T-cell (primary cell): ENCODE results near the gene SGTB. TPM values are rescaled to one million over a fixed set of nuclear protein-coding genes. Genes with fewer than 3 reads are reported as not detected.

Experiments used
- ATAC-seq, 4 experiments: fragments of 200-7000 bp in 3 of 4; fragments of 150-1000 bp in 1 of 4; cut with Tn5 transposase; replicated peaks in 1 of 4; 1 replicate in 3 of 4; 2 replicates in 1 of 4; pipeline ENCODE4 v1.10.0; 2021; ENCODE audit warnings: moderate library complexity in 3 of 4, mild to moderate bottlenecking in 2 of 4, moderate number of reproducible peaks in 1 of 4
- CTCF ChIA-PET, 2 donors: fragments of 300-600 bp; sonication (Branson Sonifier 250); formaldehyde crosslinking; loops; one replicate each; lab custom pipeline; 2022; ENCODE audit warnings: antibody characterized with exemption in 2 of 2; lab: Charles Lee
- POLR2A ChIA-PET, 2 donors: fragments of 300-600 bp; sonication (Branson Sonifier 250); formaldehyde crosslinking; loops; one replicate each; lab custom pipeline; 2022; ENCODE audit warnings: antibody characterized with exemption in 2 of 2; lab: Charles Lee
- DNase-seq, 35 experiments: peaks; one replicate each; pipeline versions ENCODE4 v3.0.0 to v3.0.0-alpha.2; 2013 to 2023
- H3K27ac ChIP-seq: one replicate; pipeline ENCODE4 v1.5.1; 2013; ENCODE audit warnings: low read length
- H3K27me3 ChIP-seq, 2 experiments: replicated peaks in 1 of 2; 1 replicate in 1 of 2; 2 replicates in 1 of 2; pipeline versions ENCODE4 v1.6.1 to v1.7.0; 2013; ENCODE audit warnings: low read length in 1 of 2, mixed read lengths in 1 of 2; ENCODE audit not compliant: control insufficient read depth in 2 of 2, insufficient read depth in 2 of 2; ENCODE audit errors: extremely low read depth in 1 of 2
- H3K36me3 ChIP-seq, 2 donors: 1 replicate in 1 of 2; 2 replicates in 1 of 2; pipeline versions ENCODE4 v1.6.1 to v1.7.0; 2013; ENCODE audit warnings: low read length in 1 of 2; ENCODE audit not compliant: control insufficient read depth in 2 of 2, insufficient read depth in 1 of 2; ENCODE audit errors: extremely low read depth in 1 of 2
- H3K4me1 ChIP-seq, 2 experiments: 1 replicate in 1 of 2; 2 replicates in 1 of 2; pipeline versions ENCODE4 v1.6.1 to v1.7.0; 2013; ENCODE audit warnings: low read length in 2 of 2, mixed read lengths in 1 of 2; ENCODE audit not compliant: insufficient read depth in 2 of 2, control insufficient read depth in 1 of 2; ENCODE audit errors: extremely low read depth in 1 of 2
- H3K4me3 ChIP-seq, 2 donors: 1 replicate in 1 of 2; 2 replicates in 1 of 2; pipeline versions ENCODE4 v1.5.1 to v1.7.0; 2013; ENCODE audit warnings: mild to moderate bottlenecking in 2 of 2, low read length in 1 of 2, moderate library complexity in 1 of 2; ENCODE audit not compliant: control insufficient read depth in 1 of 2; ENCODE audit errors: extremely low read depth in 1 of 2
- H3K9me3 ChIP-seq: 2 replicates; pipeline ENCODE4 v1.7.0; 2013
- H3K27ac Mint-ChIP-seq, 2 donors: one replicate each; pipeline ENCODE4 v1.8.0; 2020 to 2021; ENCODE audit warnings: mild to moderate bottlenecking in 2 of 2, mixed read lengths in 2 of 2
- H3K27me3 Mint-ChIP-seq, 2 donors: one replicate each; pipeline ENCODE4 v1.8.0; 2021 to 2022; ENCODE audit warnings: mixed read lengths in 2 of 2
- H3K36me3 Mint-ChIP-seq: one replicate; pipeline ENCODE4 v1.8.0; 2021; ENCODE audit warnings: mixed read lengths
- H3K4me1 Mint-ChIP-seq, 3 donors: one replicate each; pipeline ENCODE4 v1.8.0; 2020 to 2022; ENCODE audit warnings: mixed read lengths in 3 of 3, mild to moderate bottlenecking in 1 of 3
- H3K4me3 Mint-ChIP-seq, 3 donors: one replicate each; pipeline ENCODE4 v1.8.0; 2020 to 2022; ENCODE audit warnings: mild to moderate bottlenecking in 3 of 3, mixed read lengths in 3 of 3, moderate library complexity in 3 of 3
- H3K9me3 Mint-ChIP-seq, 3 donors: one replicate each; pipeline ENCODE4 v1.8.0; 2020 to 2022; ENCODE audit warnings: mixed read lengths in 3 of 3
- WGBS: methylation state at CpG from one replicate; pipeline ENCODE4 v1.1.5; 2013; ENCODE audit warnings: missing lambda C conversion rate; ENCODE audit not compliant: insufficient coverage; 5-methylcytosine and 5-hydroxymethylcytosine counted together
- total RNA-seq, 35 experiments: library from RNA in 6 of 35; stranded (reverse) in 6 of 35; fragments of 120-200 nt in 1 of 35; gene quantifications; one replicate each; pipeline versions ENCODE4 v1.2.1 to v1.2.4 and lab custom pipeline; 2013 to 2026

The SGTB gene
- total RNA-seq, 5 donors from 2014 or later (not counting 1 experiment from before 2014, with no cell fraction given) = 28.7 to 60.1 (median 35.0) TPM

DNA sequence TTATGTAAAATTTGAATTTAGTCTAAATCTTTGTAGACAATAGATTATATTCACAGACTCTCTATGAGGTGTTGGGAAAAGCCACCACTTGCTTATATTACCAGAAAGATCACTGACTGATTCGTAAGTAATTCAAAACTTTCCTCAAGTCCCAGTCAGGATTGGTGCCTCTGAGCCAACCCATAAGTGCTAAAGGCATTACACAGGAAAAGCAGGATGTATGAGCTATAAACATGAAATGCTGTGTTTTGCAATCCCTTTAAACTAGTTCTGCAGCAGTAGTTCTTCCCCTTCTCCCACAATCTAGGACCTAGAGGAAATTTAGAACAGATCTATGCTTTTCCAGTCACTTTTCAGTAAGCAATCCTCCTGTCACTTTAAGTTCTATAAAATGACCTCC lies 49.1 kb downstream of the SGTB start:
- peaks cover 65% of the 10 kb centered on the region for H3K36me3 Mint-ChIP-seq
- H3K9me3 Mint-ChIP-seq = no peaks in the 10 kb centered on the region

DNA sequence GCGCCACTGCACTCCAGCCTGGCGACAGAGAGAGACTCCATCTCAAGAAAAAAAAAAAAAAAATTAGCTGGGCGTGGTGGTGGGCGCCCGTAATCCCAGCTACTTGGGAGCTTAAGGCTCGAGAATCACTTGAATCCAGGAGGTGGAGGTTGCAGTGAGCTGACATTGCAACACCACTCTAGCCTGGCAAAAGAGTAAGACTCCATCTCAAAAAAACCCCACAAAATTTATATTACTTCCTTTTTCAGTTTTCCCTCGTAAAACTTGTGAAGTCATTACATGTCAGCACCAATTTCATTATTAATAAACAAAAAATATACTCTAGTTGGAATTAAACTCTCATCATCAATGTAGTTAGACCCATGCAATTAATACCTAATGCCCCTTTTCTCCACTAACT lies 53.2 kb downstream of the SGTB start:
- Histone ChIP-seq H3K4me1 (no peaks in the 10 kb centered on the region), H3K4me3 (no peak overlapping the region), H3K9me3 (no peaks in the 10 kb centered on the region), H3K36me3 (peaks cover 4 to 67% of the 10 kb centered on the region in 2 donors), H3K27ac (no peak overlapping the region), H3K27me3 (no peaks in the 10 kb centered on the region)
- no peak for ATAC-seq
- H3K27ac Mint-ChIP-seq = no peak overlapping the region
- WGBS = no CpG with 5 or more reads among the region's 7 CpGs
- peaks cover 3 to 7% (median 3%) of the 10 kb centered on the region in 3 donors for H3K4me1 Mint-ChIP-seq
- DNase-seq = no peak
- peaks cover 38% of the 10 kb centered on the region for H3K36me3 Mint-ChIP-seq
- H3K9me3 Mint-ChIP-seq = no peaks in the 10 kb centered on the region
- H3K4me3 Mint-ChIP-seq = no peak overlapping the region
- no peaks in the 10 kb centered on the region for H3K27me3 Mint-ChIP-seq
- CTCF ChIA-PET = no interaction called here
- POLR2A ChIA-PET = no interaction called here

More for the DNA sequence above, 49.1 kb downstream of the SGTB start:
- Histone ChIP-seq H3K4me1 (no peaks in the 10 kb centered on the region), H3K36me3 (peaks cover 5 to 69% of the 10 kb centered on the region in 2 donors), H3K9me3 (no peaks in the 10 kb centered on the region), H3K27ac (no peak overlapping the region), H3K4me3 (no peak overlapping the region), H3K27me3 (no peaks in the 10 kb centered on the region)
- ATAC-seq (no peak), DNase-seq (no peak)
- Mint-ChIP-seq H3K27me3 (no peaks in the 10 kb centered on the region), H3K4me3 (no peak overlapping the region), H3K27ac (peak overlapping the region in 1 of 2 donors; percentile 72), H3K4me1 (peaks cover 24 to 26% (median 24%) of the 10 kb centered on the region in 3 donors)
- ChIA-PET POLR2A (no interaction called here), CTCF (no interaction called here)
- no CpG with 5 or more reads among the region's 1 CpG for WGBS

DNA sequence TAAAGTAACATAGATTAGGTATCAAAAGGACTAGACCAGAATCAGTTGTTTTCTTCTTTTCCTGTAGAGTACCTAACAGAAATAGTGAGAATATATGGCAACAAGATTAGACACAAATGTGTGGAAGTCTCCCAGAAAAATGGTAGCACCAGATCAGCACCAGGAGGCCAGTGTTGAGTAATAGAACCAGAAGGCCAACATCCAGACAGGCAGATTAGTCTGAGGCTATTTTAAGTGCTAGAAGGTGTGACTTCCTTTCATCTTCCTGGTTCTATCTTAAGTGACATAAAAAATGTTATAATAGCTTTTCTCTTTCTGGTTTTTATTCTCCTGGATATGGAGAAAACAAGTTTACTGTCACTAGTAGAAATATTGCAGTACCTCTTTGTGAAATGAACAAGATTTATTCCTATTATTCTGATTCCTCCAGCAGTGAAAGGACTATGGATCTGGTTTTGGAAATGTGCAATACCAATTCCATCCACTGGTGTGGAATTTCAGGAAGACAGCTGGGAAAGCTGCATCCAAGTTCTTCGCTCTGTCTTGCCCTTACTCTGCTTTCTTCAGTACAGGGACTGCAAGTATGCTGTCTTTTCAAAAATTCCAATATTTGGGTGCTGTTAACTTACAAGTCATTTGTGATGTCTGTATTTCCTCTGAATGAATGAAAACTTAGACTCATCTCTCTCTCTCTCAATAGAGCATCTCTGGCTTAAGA lies 57.9 kb downstream of the SGTB start:
- Histone ChIP-seq H3K36me3 (peaks cover 0 to 42% of the 10 kb centered on the region in 2 donors), H3K4me3 (no peak overlapping the region), H3K9me3 (no peaks in the 10 kb centered on the region), H3K27ac (no peak overlapping the region), H3K27me3 (no peaks in the 10 kb centered on the region), H3K4me1 (no peaks in the 10 kb centered on the region)
- H3K4me3 Mint-ChIP-seq = no peak overlapping the region
- no peak for DNase-seq
- no CpG with 5 or more reads among the region's 1 CpG for WGBS
- ChIA-PET POLR2A (interaction anchor here in 1 of 2 donors (0.6 kb wide), 1 partner anchor 735 kb away, joined by 3 read pairs; no protein-coding TSS in a partner anchor), CTCF (interaction anchor here in 1 of 2 donors (0.7 to 1.3 kb wide), 2 partner anchors 13 to 56 kb away, joined by 3 to 5 read pairs; no protein-coding TSS in a partner anchor)
- H3K9me3 Mint-ChIP-seq = no peaks in the 10 kb centered on the region
- peaks cover 28% of the 10 kb centered on the region for H3K36me3 Mint-ChIP-seq
- ATAC-seq = no peak
- peaks cover 4 to 7% (median 4%) of the 10 kb centered on the region in 3 donors for H3K4me1 Mint-ChIP-seq
- H3K27ac Mint-ChIP-seq = peak overlapping the region; percentile 59 to 69
- H3K27me3 Mint-ChIP-seq = no peaks in the 10 kb centered on the region

DNA sequence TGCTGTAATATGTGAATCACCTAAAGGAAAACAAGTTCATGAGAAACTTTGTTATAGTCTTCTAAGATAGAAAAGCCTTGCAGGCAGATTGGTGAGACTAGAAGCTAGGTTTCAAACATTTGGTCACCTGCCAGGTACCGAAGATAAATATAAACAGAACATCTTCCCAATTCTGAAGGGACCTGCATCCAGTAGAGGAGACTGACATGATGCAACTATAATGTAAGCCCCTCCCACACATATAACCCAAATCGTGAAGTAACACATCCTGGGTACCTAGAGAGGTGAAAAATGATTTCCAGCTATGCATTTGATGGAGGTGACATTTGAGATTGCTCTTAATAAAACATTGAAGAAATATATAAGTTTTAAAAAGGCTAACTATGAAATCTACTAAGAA lies 67.2 kb downstream of the SGTB start:
- H3K4me3 Mint-ChIP-seq = no peak overlapping the region
- ATAC-seq (no peak), DNase-seq (no peak)
- Histone ChIP-seq H3K4me1 (no peaks in the 10 kb centered on the region), H3K36me3 (peaks cover 5 to 10% of the 10 kb centered on the region in 2 donors), H3K27ac (no peak overlapping the region), H3K4me3 (no peak overlapping the region), H3K27me3 (no peaks in the 10 kb centered on the region), H3K9me3 (no peaks in the 10 kb centered on the region)
- WGBS = no CpG with 5 or more reads among the region's 2 CpGs
- POLR2A ChIA-PET = no interaction called here
- CTCF ChIA-PET = no interaction called here
- no peaks in the 10 kb centered on the region for H3K4me1 Mint-ChIP-seq
- H3K27me3 Mint-ChIP-seq = no peaks in the 10 kb centered on the region
- peaks cover 19% of the 10 kb centered on the region for H3K36me3 Mint-ChIP-seq
- no peak overlapping the region for H3K27ac Mint-ChIP-seq
- H3K9me3 Mint-ChIP-seq = no peaks in the 10 kb centered on the region

DNA sequence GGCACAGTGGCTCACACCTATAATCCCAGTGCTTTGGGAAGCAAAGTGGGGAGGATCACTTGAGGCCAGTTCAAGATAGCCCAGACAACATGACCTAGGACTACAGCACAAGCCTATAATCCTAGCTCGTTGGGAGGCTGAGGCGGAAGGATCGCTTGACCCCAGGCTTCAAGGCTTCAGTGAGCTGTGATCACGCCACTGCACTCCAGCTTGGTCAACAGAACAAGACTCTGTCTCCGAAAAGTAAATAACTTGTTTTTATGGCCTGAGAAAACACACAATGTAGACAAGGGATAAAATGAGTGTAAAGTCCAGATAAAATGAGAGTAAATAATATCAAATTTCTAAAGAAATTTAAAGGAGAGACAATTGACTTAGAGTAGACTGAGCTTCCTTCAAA lies 70.8 kb downstream of the SGTB start:
- Mint-ChIP-seq H3K4me3 (no peak overlapping the region), H3K27ac (no peak overlapping the region), H3K4me1 (no peaks in the 10 kb centered on the region), H3K27me3 (no peaks in the 10 kb centered on the region), H3K36me3 (peaks cover 29% of the 10 kb centered on the region), H3K9me3 (no peaks in the 10 kb centered on the region)
- ChIA-PET CTCF (interaction anchor here in 1 of 2 donors (0.8 to 1.2 kb wide), 2 partner anchors 12 to 98 kb away, joined by 5 to 6 read pairs; no protein-coding TSS in a partner anchor), POLR2A (interaction anchor here (0.5 to 0.8 kb wide), 3 partner anchors 8 to 374 kb away, joined by 3 to 10 read pairs (median 4); no protein-coding TSS in a partner anchor)
- no peak for DNase-seq
- H3K4me1 ChIP-seq = no peaks in the 10 kb centered on the region
- H3K27me3 ChIP-seq = no peaks in the 10 kb centered on the region
- ATAC-seq = no peak
- WGBS = 80% methylated on average over 1 of the region's 5 CpGs
- no peak overlapping the region for H3K4me3 ChIP-seq
- H3K27ac ChIP-seq = no peak overlapping the region
- no peaks in the 10 kb centered on the region for H3K9me3 ChIP-seq
- H3K36me3 ChIP-seq = peaks cover 5 to 17% of the 10 kb centered on the region in 2 donors

DNA sequence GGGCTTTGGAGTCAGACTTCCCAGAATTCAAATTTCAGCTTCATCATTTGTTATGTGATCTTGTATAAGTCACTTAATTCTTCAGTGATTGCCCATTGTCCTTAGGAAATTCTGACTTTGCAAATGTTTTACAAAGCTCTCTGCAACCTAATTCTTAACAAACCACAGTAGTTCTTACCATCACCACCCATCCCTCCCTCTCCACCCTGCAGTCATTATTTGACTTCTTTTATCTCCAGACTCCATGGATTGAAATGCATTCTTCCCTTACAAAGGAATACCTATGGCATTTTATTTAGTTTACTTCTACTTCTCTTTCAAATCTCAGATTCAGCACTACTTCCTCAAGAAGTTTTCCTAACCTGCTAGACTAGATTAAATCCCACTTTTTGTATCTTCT lies 74.0 kb downstream of the SGTB start:
- POLR2A ChIA-PET = no interaction called here
- H3K27ac Mint-ChIP-seq = no peak overlapping the region
- peaks cover 30% of the 10 kb centered on the region for H3K36me3 Mint-ChIP-seq

More for the DNA sequence above, 74.0 kb downstream of the SGTB start:
- no peak overlapping the region for H3K27ac ChIP-seq
- no peaks in the 10 kb centered on the region for H3K27me3 ChIP-seq
- no peak overlapping the region for H3K4me3 ChIP-seq
- no peaks in the 10 kb centered on the region for H3K27me3 Mint-ChIP-seq
- CTCF ChIA-PET = no interaction called here
- no peak for DNase-seq
- H3K4me1 ChIP-seq = no peaks in the 10 kb centered on the region
- no peaks in the 10 kb centered on the region for H3K9me3 ChIP-seq
- no peak for ATAC-seq
- H3K4me3 Mint-ChIP-seq = no peak overlapping the region
- H3K4me1 Mint-ChIP-seq = no peaks in the 10 kb centered on the region
- H3K36me3 ChIP-seq = peaks cover 5 to 13% of the 10 kb centered on the region in 2 donors
- no peaks in the 10 kb centered on the region for H3K9me3 Mint-ChIP-seq
